ENCODE measurements around the gene ABCC3.
"Not testable (repeated sequence)": the region's sequence is repeated elsewhere in the genome, so short reads cannot be mapped to it uniquely, and the experiment has no call there.

The ABCC3 gene

GRCh38 chr17:50666316-50666715 lies 31.6 kb downstream of the ABCC3 start:
- DNase-seq (ENCODE audit: low read depth): no peak

GRCh38 chr17:50667259-50668024 lies 32.8 kb downstream of the ABCC3 start:
- DNase-seq (ENCODE audit: low read depth): no peak

GRCh38 chr17:50668025-50668837 lies 33.5 kb downstream of the ABCC3 start:
- DNase-seq (ENCODE audit: low read depth): no peak

GRCh38 chr17:50668838-50669581 lies 34.3 kb downstream of the ABCC3 start:
- DNase-seq (ENCODE audit: low read depth): no peak

- no peak for DNase-seq (ENCODE audit: low read depth)
Observed at GRCh38 chr17:50672071-50672470, 37.4 kb downstream of the ABCC3 start.

- no peak for DNase-seq (ENCODE audit: low read depth)
Observed at GRCh38 chr17:50672831-50673551, 38.3 kb downstream of the ABCC3 start.

- DNase-seq (ENCODE audit: low read depth): no peak
Observed at GRCh38 chr17:50675190-50675589, 40.5 kb downstream of the ABCC3 start.

GRCh38 chr17:50675627-50676026 lies 40.9 kb downstream of the ABCC3 start:
- no peak for DNase-seq (ENCODE audit: low read depth)

- no peak for DNase-seq (ENCODE audit: low read depth)
Observed at GRCh38 chr17:50676065-50676975, 41.6 kb downstream of the ABCC3 start.

- no peak for DNase-seq (ENCODE audit: low read depth)
Observed at GRCh38 chr17:50677851-50678375, 43.2 kb downstream of the ABCC3 start.

- DNase-seq (ENCODE audit: low read depth): no peak
Observed at GRCh38 chr17:50679008-50679544, 44.4 kb downstream of the ABCC3 start.

GRCh38 chr17:50680126-50680525 lies 45.4 kb downstream of the ABCC3 start:
- DNase-seq (ENCODE audit: low read depth): no peak

GRCh38 chr17:50680543-50681262 lies 46.0 kb downstream of the ABCC3 start:
- DNase-seq (ENCODE audit: low read depth): not testable (repeated sequence)

GRCh38 chr17:50681263-50682200 lies 46.9 kb downstream of the ABCC3 start:
- no peak for DNase-seq (ENCODE audit: low read depth)

- DNase-seq (ENCODE audit: low read depth): no peak
Observed at GRCh38 chr17:50682441-50682840, 47.8 kb downstream of the ABCC3 start.

GRCh38 chr17:50682938-50683337 lies 48.3 kb downstream of the ABCC3 start:
- no peak for DNase-seq (ENCODE audit: low read depth)

- DNase-seq (ENCODE audit: low read depth): no peak
Observed at GRCh38 chr17:50683434-50684287, 49.0 kb downstream of the ABCC3 start.

- DNase-seq (ENCODE audit: low read depth): no peak
Observed at GRCh38 chr17:50684288-50684611, 49.6 kb downstream of the ABCC3 start.
